Measurements from ENCODE around the gene TEX53.
A peak's percentile ranks its signal among the peaks of the same experiment; 100 is the strongest.

The TEX53 gene

DNA sequence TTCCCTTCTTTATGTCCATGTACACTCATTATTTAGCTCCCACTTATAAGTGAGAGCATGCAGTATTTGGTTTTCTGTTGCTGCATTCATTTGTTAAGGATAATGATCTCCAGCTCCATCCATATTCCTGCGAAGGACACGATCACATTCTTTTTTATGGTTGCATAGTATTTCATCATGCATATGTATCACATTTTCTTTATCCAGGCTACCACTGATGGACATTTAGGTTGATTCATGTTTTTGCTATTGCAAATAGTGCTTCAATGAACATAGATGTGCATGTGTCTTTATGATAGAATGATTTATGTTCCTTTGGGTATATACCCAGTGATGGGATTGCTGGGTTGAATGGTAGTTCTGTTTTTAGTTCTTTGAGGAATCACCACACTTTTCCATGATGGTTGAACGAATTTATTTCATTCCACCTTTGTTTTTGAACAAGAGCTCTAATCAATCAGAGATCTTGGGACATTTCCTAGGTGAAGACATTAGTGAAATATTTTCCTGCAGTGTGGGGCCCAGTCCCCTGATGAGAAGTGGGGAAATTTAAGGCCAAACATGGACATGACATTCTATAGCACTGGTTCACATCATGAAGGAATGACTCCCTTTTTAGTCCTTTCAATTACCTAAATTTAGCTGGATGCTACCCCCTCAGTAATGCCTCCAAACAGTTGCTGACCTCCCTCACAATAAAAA, 31.5 kb upstream of the TEX53 start:
- ChIA-PET CTCF (interaction anchor here (1.1 to 2.3 kb wide), 2 partner anchors 11 to 12 kb away, joined by 3 to 8 read pairs; no protein-coding TSS in a partner anchor), POLR2A (no interaction called here)
- no peak overlapping the region for H3K4me3 ChIP-seq (ENCODE audit: control insufficient read depth in 1 of 7, extremely low read depth in 1 of 7, insufficient read depth in 4 of 7, low read depth in 2 of 7, low read length in 6 of 7)
- no peak for DNase-seq
- H3K9me3 ChIP-seq (ENCODE audit: control extremely low read depth in 1 of 5, control insufficient read depth in 4 of 5, insufficient read depth in 2 of 5, low read depth in 1 of 5, low read length in 4 of 5): no peaks in the 10 kb centered on the region
- H3K27me3 ChIP-seq (replicated peaks in 2 of 5; ENCODE audit: control insufficient read depth in 4 of 5, insufficient read depth in 5 of 5, low read length in 4 of 5): no peaks in the 10 kb centered on the region
- no peak overlapping the region for H3K27ac ChIP-seq (ENCODE audit: insufficient read depth in 1 of 2, low read depth in 1 of 2, low read length in 2 of 2, poor library complexity in 1 of 2, severe bottlenecking in 2 of 2)
- H3K4me1 ChIP-seq (ENCODE audit: control extremely low read depth in 1 of 4, control insufficient read depth in 4 of 4, insufficient read depth in 4 of 4, low read length in 3 of 4): no peaks in the 10 kb centered on the region
- no peaks in the 10 kb centered on the region for H3K36me3 ChIP-seq (ENCODE audit: control insufficient read depth in 4 of 4, insufficient read depth in 4 of 4, low read length in 3 of 4)
- no CpG with 5 or more reads among the region's 3 CpGs for WGBS (ENCODE audit: insufficient coverage)

DNA sequence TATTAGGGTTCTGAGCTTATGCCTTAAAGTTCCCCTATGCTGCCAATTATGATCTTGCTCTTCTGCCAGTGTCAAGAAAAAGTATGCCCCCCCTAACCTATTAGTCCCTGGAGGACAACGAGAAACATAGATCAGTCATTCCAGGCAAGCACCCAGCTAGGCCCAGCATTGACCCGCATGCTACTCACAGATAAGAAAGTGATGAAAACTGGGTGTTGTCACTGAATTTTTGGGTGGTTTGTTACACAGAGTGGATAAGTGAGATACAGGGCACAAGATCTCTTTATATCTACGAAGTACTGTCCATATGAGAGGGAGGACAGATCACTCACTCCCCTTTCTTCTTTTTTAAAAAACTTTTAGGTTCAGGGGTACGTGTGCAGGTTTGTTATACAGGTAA, 30.8 kb upstream of the TEX53 start:
- H3K4me3 ChIP-seq (ENCODE audit: control insufficient read depth in 1 of 7, extremely low read depth in 1 of 7, insufficient read depth in 4 of 7, low read depth in 2 of 7, low read length in 6 of 7): no peak overlapping the region
- no peaks in the 10 kb centered on the region for H3K4me1 ChIP-seq (ENCODE audit: control extremely low read depth in 1 of 4, control insufficient read depth in 4 of 4, insufficient read depth in 4 of 4, low read length in 3 of 4)
- POLR2A ChIA-PET: no interaction called here
- no peak for DNase-seq
- no peaks in the 10 kb centered on the region for H3K27me3 ChIP-seq (replicated peaks in 2 of 5; ENCODE audit: control insufficient read depth in 4 of 5, insufficient read depth in 5 of 5, low read length in 4 of 5)
- WGBS (ENCODE audit: insufficient coverage): 96% methylated on average over 2 of the region's 4 CpGs
- no peaks in the 10 kb centered on the region for H3K9me3 ChIP-seq (ENCODE audit: control extremely low read depth in 1 of 5, control insufficient read depth in 4 of 5, insufficient read depth in 2 of 5, low read depth in 1 of 5, low read length in 4 of 5)
- H3K36me3 ChIP-seq (ENCODE audit: control insufficient read depth in 4 of 4, insufficient read depth in 4 of 4, low read length in 3 of 4): no peaks in the 10 kb centered on the region
- no peak overlapping the region for H3K27ac ChIP-seq (ENCODE audit: insufficient read depth in 1 of 2, low read depth in 1 of 2, low read length in 2 of 2, poor library complexity in 1 of 2, severe bottlenecking in 2 of 2)
- CTCF ChIA-PET: interaction anchor here (2.3 kb wide), 1 partner anchor 11 kb away, joined by 8 read pairs; no protein-coding TSS in a partner anchor

DNA sequence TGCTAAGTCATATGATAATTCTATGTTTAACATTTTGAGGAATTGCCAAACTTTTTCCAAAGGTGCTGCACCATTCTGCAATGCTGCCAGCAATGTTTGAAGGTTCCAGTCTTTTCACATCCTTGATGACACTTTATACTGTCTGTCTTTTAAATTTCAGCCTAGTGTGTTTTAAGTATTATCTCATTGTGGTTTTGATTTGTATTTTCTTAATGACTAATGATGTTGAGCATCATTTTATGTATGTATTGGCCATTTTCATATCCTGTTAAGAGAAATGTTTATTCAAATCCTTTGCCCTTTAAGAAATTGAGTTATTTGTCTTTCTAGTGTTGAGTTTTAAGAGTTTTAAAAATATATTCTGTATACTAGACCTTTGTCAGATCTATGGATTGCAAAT, 29.4 kb upstream of the TEX53 start:
- ChIA-PET POLR2A (no interaction called here), CTCF (no interaction called here)
- no peaks in the 10 kb centered on the region for H3K36me3 ChIP-seq (ENCODE audit: control insufficient read depth in 4 of 4, insufficient read depth in 4 of 4, low read length in 3 of 4)
- no peaks in the 10 kb centered on the region for H3K27me3 ChIP-seq (replicated peaks in 2 of 5; ENCODE audit: control insufficient read depth in 4 of 5, insufficient read depth in 5 of 5, low read length in 4 of 5)
- no peaks in the 10 kb centered on the region for H3K4me1 ChIP-seq (ENCODE audit: control extremely low read depth in 1 of 4, control insufficient read depth in 4 of 4, insufficient read depth in 4 of 4, low read length in 3 of 4)
- no peak for DNase-seq
- no peak overlapping the region for H3K27ac ChIP-seq (ENCODE audit: insufficient read depth in 1 of 2, low read depth in 1 of 2, low read length in 2 of 2, poor library complexity in 1 of 2, severe bottlenecking in 2 of 2)
- no peaks in the 10 kb centered on the region for H3K9me3 ChIP-seq (ENCODE audit: control extremely low read depth in 1 of 5, control insufficient read depth in 4 of 5, insufficient read depth in 2 of 5, low read depth in 1 of 5, low read length in 4 of 5)
- no peak overlapping the region for H3K4me3 ChIP-seq (ENCODE audit: control insufficient read depth in 1 of 7, extremely low read depth in 1 of 7, insufficient read depth in 4 of 7, low read depth in 2 of 7, low read length in 6 of 7)

DNA sequence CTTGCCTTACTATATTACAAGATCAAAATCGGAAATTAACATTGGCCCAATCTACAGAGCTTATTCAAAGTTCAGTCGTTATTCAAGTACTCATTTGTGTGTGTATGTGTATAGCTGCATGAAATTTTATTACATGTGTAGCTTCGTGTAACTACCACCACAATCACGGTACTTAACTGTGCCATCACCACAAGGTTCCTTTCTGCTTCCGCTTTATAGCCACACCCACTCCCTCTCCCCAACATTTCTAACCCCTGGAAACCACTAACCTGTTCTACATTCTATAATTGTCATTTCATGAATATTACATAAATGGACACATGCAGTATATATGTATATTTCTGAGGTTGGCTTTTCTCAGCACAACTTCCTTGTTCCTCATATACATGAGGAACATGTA, 28.3 kb upstream of the TEX53 start:
- H3K27me3 ChIP-seq (replicated peaks in 2 of 5; ENCODE audit: control insufficient read depth in 4 of 5, insufficient read depth in 5 of 5, low read length in 4 of 5): no peaks in the 10 kb centered on the region
- DNase-seq: peak in 2 of 3 donors; percentile 43 to 55
- no peak overlapping the region for H3K4me3 ChIP-seq (ENCODE audit: control insufficient read depth in 1 of 7, extremely low read depth in 1 of 7, insufficient read depth in 4 of 7, low read depth in 2 of 7, low read length in 6 of 7)
- ChIA-PET CTCF (interaction anchor here (1.3 to 1.6 kb wide), 3 partner anchors 214 to 837 kb away, joined by 3 to 7 read pairs (median 6); no protein-coding TSS in a partner anchor), POLR2A (no interaction called here)
- no peaks in the 10 kb centered on the region for H3K36me3 ChIP-seq (ENCODE audit: control insufficient read depth in 4 of 4, insufficient read depth in 4 of 4, low read length in 3 of 4)
- peaks cover 0 to 1% (median 0%) of the 10 kb centered on the region in 4 experiments for H3K4me1 ChIP-seq (ENCODE audit: control extremely low read depth in 1 of 4, control insufficient read depth in 4 of 4, insufficient read depth in 4 of 4, low read length in 3 of 4)
- 80% methylated on average over 1 of the region's 5 CpGs for WGBS (ENCODE audit: insufficient coverage)
- no peak overlapping the region for H3K27ac ChIP-seq (ENCODE audit: insufficient read depth in 1 of 2, low read depth in 1 of 2, low read length in 2 of 2, poor library complexity in 1 of 2, severe bottlenecking in 2 of 2)
- H3K9me3 ChIP-seq (ENCODE audit: control extremely low read depth in 1 of 5, control insufficient read depth in 4 of 5, insufficient read depth in 2 of 5, low read depth in 1 of 5, low read length in 4 of 5): no peaks in the 10 kb centered on the region

DNA sequence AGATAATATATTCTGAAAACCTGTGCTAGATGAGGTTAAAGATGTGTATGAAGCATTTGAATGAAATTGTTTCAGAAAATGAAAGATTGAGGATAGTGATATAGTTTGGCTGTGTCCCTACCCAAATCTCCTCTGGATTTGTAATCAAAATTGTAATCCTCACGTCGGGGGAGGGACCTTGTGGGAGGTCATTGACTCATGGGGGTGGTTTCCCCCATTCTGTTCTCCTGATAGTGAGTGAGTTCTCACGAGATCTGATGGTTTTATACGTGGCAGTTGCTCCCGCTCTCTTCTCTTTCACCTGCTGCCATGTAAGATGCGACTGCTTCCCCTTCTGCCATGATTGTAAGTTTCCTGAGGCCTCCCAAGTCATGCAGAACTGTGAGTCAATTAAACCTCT, 26.4 kb upstream of the TEX53 start:
- Histone ChIP-seq H3K4me3 (ENCODE audit: control insufficient read depth in 1 of 7, extremely low read depth in 1 of 7, insufficient read depth in 4 of 7, low read depth in 2 of 7, low read length in 6 of 7) (no peak overlapping the region), H3K27me3 (replicated peaks in 2 of 5; ENCODE audit: control insufficient read depth in 4 of 5, insufficient read depth in 5 of 5, low read length in 4 of 5) (no peaks in the 10 kb centered on the region), H3K4me1 (ENCODE audit: control extremely low read depth in 1 of 4, control insufficient read depth in 4 of 4, insufficient read depth in 4 of 4, low read length in 3 of 4) (peaks cover 0 to 1% (median 0%) of the 10 kb centered on the region in 4 experiments), H3K9me3 (ENCODE audit: control extremely low read depth in 1 of 5, control insufficient read depth in 4 of 5, insufficient read depth in 2 of 5, low read depth in 1 of 5, low read length in 4 of 5) (no peaks in the 10 kb centered on the region), H3K36me3 (ENCODE audit: control insufficient read depth in 4 of 4, insufficient read depth in 4 of 4, low read length in 3 of 4) (no peaks in the 10 kb centered on the region), H3K27ac (ENCODE audit: insufficient read depth in 1 of 2, low read depth in 1 of 2, low read length in 2 of 2, poor library complexity in 1 of 2, severe bottlenecking in 2 of 2) (no peak overlapping the region)
- CTCF ChIA-PET: interaction anchor here (0.6 to 5.0 kb wide), 8 partner anchors 9 to 230 kb away, joined by 3 to 28 read pairs (median 4); no protein-coding TSS in a partner anchor
- WGBS (ENCODE audit: insufficient coverage): 93% methylated on average over 6 of the region's 6 CpGs
- POLR2A ChIA-PET: no interaction called here
- no peak for DNase-seq

- Histone ChIP-seq H3K4me3 (ENCODE audit: control insufficient read depth in 1 of 7, extremely low read depth in 1 of 7, insufficient read depth in 4 of 7, low read depth in 2 of 7, low read length in 6 of 7) (no peak overlapping the region), H3K27ac (ENCODE audit: insufficient read depth in 1 of 2, low read depth in 1 of 2, low read length in 2 of 2, poor library complexity in 1 of 2, severe bottlenecking in 2 of 2) (no peak overlapping the region), H3K36me3 (ENCODE audit: control insufficient read depth in 4 of 4, insufficient read depth in 4 of 4, low read length in 3 of 4) (no peaks in the 10 kb centered on the region), H3K4me1 (ENCODE audit: control extremely low read depth in 1 of 4, control insufficient read depth in 4 of 4, insufficient read depth in 4 of 4, low read length in 3 of 4) (peaks cover 0 to 6% (median 2%) of the 10 kb centered on the region in 4 experiments), H3K9me3 (ENCODE audit: control extremely low read depth in 1 of 5, control insufficient read depth in 4 of 5, insufficient read depth in 2 of 5, low read depth in 1 of 5, low read length in 4 of 5) (no peaks in the 10 kb centered on the region), H3K27me3 (replicated peaks in 2 of 5; ENCODE audit: control insufficient read depth in 4 of 5, insufficient read depth in 5 of 5, low read length in 4 of 5) (no peaks in the 10 kb centered on the region)
- ChIA-PET POLR2A (no interaction called here), CTCF (interaction anchor here (0.7 to 5.0 kb wide), 11 partner anchors 10 to 333 kb away, joined by 3 to 28 read pairs (median 4); no protein-coding TSS in a partner anchor)
- DNase-seq: no peak
- no CpG with 5 or more reads among the region's 3 CpGs for WGBS (ENCODE audit: insufficient coverage)
Observed at GRCh38 chr9:114682846-114683245, 25.2 kb upstream of the TEX53 start.

- Histone ChIP-seq H3K27ac (ENCODE audit: insufficient read depth in 1 of 2, low read depth in 1 of 2, low read length in 2 of 2, poor library complexity in 1 of 2, severe bottlenecking in 2 of 2) (no peak within 1 kb of the TSS), H3K27me3 (replicated peaks in 2 of 5; ENCODE audit: control insufficient read depth in 4 of 5, insufficient read depth in 5 of 5, low read length in 4 of 5) (no peaks in the 10 kb centered on the region), H3K4me3 (ENCODE audit: control insufficient read depth in 1 of 7, extremely low read depth in 1 of 7, insufficient read depth in 4 of 7, low read depth in 2 of 7, low read length in 6 of 7) (no peak within 1 kb of the TSS), H3K4me1 (ENCODE audit: control extremely low read depth in 1 of 4, control insufficient read depth in 4 of 4, insufficient read depth in 4 of 4, low read length in 3 of 4) (peaks cover 6 to 15% (median 10%) of the 10 kb centered on the region in 4 experiments), H3K9me3 (ENCODE audit: control extremely low read depth in 1 of 5, control insufficient read depth in 4 of 5, insufficient read depth in 2 of 5, low read depth in 1 of 5, low read length in 4 of 5) (no peaks in the 10 kb centered on the region), H3K36me3 (ENCODE audit: control insufficient read depth in 4 of 4, insufficient read depth in 4 of 4, low read length in 3 of 4) (no peaks in the 10 kb centered on the region)
- WGBS (ENCODE audit: insufficient coverage): 79% methylated on average over 5 of the region's 8 CpGs
- ChIA-PET POLR2A (no interaction called here), CTCF (interaction anchor here (0.6 to 5.0 kb wide), 27 partner anchors 10 to 840 kb away, joined by 3 to 28 read pairs (median 4); partner anchors contain the start of gene AKNA)
- peak; percentile 81 to 87 (median 83) for DNase-seq
Observed at GRCh38 chr9:114681594-114682332, 24.2 kb upstream of the TEX53 start, which contains the start of gene TEX48. TSS of gene TEX48 (minus strand) at chr9:114682192. CDS start at chr9:114671723, 10,469 bp downstream.
